ENCODE data around the gene RARS2.

GRCh38 chr6:87555506-87555905 is 34.3 kb downstream of the RARS2 start:
- TF ChIP-seq CTCF (IDR thresholded peaks at IDR 0.05) (no peak), POLR2AphosphoS5 (IDR thresholded peaks at IDR 0.05) (no peak)
